ENCODE data around the gene DNAJC5.

GRCh38 chr20:63895202-63895951 is 451 bp downstream of the DNAJC5 start:
- TF ChIP-seq, protein P1, sequence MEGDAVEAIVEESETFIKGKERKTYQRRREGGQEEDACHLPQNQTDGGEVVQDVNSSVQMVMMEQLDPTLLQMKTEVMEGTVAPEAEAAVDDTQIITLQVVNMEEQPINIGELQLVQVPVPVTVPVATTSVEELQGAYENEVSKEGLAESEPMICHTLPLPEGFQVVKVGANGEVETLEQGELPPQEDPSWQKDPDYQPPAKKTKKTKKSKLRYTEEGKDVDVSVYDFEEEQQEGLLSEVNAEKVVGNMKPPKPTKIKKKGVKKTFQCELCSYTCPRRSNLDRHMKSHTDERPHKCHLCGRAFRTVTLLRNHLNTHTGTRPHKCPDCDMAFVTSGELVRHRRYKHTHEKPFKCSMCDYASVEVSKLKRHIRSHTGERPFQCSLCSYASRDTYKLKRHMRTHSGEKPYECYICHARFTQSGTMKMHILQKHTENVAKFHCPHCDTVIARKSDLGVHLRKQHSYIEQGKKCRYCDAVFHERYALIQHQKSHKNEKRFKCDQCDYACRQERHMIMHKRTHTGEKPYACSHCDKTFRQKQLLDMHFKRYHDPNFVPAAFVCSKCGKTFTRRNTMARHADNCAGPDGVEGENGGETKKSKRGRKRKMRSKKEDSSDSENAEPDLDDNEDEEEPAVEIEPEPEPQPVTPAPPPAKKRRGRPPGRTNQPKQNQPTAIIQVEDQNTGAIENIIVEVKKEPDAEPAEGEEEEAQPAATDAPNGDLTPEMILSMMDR (IDR thresholded peaks at IDR 0.05), result no peak
- no peak for TF ChIP-seq POLR2AphosphoS5 (IDR thresholded peaks at IDR 0.05)

Measured in prostate gland (tissue), 2 donors.